CD4-positive, alpha-beta T cell (primary cell): ENCODE results near the gene FSHR. TPM values are rescaled to one million over a fixed set of nuclear protein-coding genes. Genes with fewer than 3 reads are reported as not detected.

Experiments
- ATAC-seq: fragments of 200-7000 bp; cut with Tn5 transposase; one replicate; pipeline ENCODE4 v1.10.0; 2022; ENCODE audit warnings: mild to moderate bottlenecking; ENCODE audit not compliant: poor library complexity
- CTCF ChIA-PET: fragments of 350-600 bp; sonication (Branson Sonifier 250); formaldehyde crosslinking; loops from one replicate; lab custom pipeline; 2021; ENCODE audit warnings: antibody characterized with exemption, inconsistent platforms; lab: Charles Lee
- POLR2A ChIA-PET: fragments of 350-600 bp; sonication (Branson Sonifier 250); formaldehyde crosslinking; loops from one replicate; lab custom pipeline; 2021; ENCODE audit warnings: antibody characterized with exemption, inconsistent platforms; lab: Charles Lee
- DNase-seq, 14 experiments: peaks; one replicate each; pipeline ENCODE4 v3.0.0-alpha.2; 2013 to 2020; ENCODE audit warnings: mixed read lengths in 2 of 14
- H3K27ac ChIP-seq, 2 donors: one replicate each; pipeline versions ENCODE4 v1.5.1 to v1.7.0; 2013; ENCODE audit warnings: low read length in 2 of 2, low read depth in 1 of 2, mild to moderate bottlenecking in 1 of 2
- H3K27me3 ChIP-seq, 2 experiments: 1 replicate in 1 of 2; 2 replicates in 1 of 2; pipeline versions ENCODE4 v1.6.1 to v1.7.0; 2013; ENCODE audit warnings: low read length in 2 of 2, control low read depth in 1 of 2, mild to moderate bottlenecking in 1 of 2, moderate library complexity in 1 of 2; ENCODE audit not compliant: insufficient read depth in 2 of 2, control insufficient read depth in 1 of 2
- H3K36me3 ChIP-seq: one replicate; pipeline ENCODE4 v1.6.1; 2013; ENCODE audit warnings: low read length, control low read depth; ENCODE audit not compliant: insufficient read depth
- H3K4me1 ChIP-seq: one replicate; pipeline ENCODE4 v1.6.1; 2013; ENCODE audit warnings: low read length, control low read depth; ENCODE audit not compliant: insufficient read depth
- H3K4me3 ChIP-seq: one replicate; pipeline ENCODE4 v1.5.1; 2013; ENCODE audit warnings: mild to moderate bottlenecking, low read length, moderate library complexity
- H3K9me3 ChIP-seq, 2 experiments: 1 replicate in 1 of 2; 2 replicates in 1 of 2; pipeline versions ENCODE4 v1.6.1 to v1.7.0; 2013; ENCODE audit warnings: low read length in 2 of 2, mild to moderate bottlenecking in 2 of 2, control low read depth in 1 of 2, moderate library complexity in 1 of 2; ENCODE audit not compliant: control insufficient read depth in 1 of 2, insufficient read depth in 1 of 2
- H3K27ac Mint-ChIP-seq: one replicate; pipeline ENCODE4 v1.8.0; 2020; ENCODE audit warnings: mixed read lengths
- H3K27me3 Mint-ChIP-seq: one replicate; pipeline ENCODE4 v1.8.0; 2021; ENCODE audit warnings: mixed read lengths
- H3K36me3 Mint-ChIP-seq: one replicate; pipeline ENCODE4 v1.8.0; 2021; ENCODE audit warnings: low read depth, mixed read lengths
- H3K4me1 Mint-ChIP-seq: one replicate; pipeline ENCODE4 v1.8.0; 2021; ENCODE audit warnings: low read depth, mixed read lengths
- H3K4me3 Mint-ChIP-seq: one replicate; pipeline ENCODE4 v1.8.0; 2020; ENCODE audit warnings: mild to moderate bottlenecking, mixed read lengths
- H3K9me3 Mint-ChIP-seq: one replicate; pipeline ENCODE4 v1.8.0; 2020; ENCODE audit warnings: mixed read lengths
- CTCF ChIP-seq: fragments of 200-600 bp; IDR thresholded peaks from one replicate; pipeline ENCODE4 v1.8.0; 2022; ENCODE audit warnings: antibody characterized with exemption, mild to moderate bottlenecking
- intact Hi-C, 2 experiments: fragments of 100-400 bp; cut with DNase I in 1 of 2; cut with micrococcal nuclease in 1 of 2; formaldehyde crosslinking; loops; one replicate each; pipeline versions ENCODE4 v1.15.1 to v1.9.0; 2023 to 2025; cut with DNase I, micrococcal nuclease
- total RNA-seq, 174 experiments: library from RNA in 2 of 174; stranded (reverse) in 2 of 174; gene quantifications; one replicate each; pipeline ENCODE4 v1.2.3 and lab custom pipeline; 2021 to 2026

FSHR gene
- total RNA-seq, 2 experiments from 2014 or later: not detected

GRCh38 chr2:48961009-48961408, 193.3 kb downstream of the FSHR start:
- DNase-seq: no peak

GRCh38 chr2:48954935-48955334, 199.4 kb downstream of the FSHR start:
- POLR2A ChIA-PET: no interaction called here
- no peaks in the 10 kb centered on the region for H3K27me3 ChIP-seq

More at GRCh38 chr2:48961009-48961408, 193.3 kb downstream of the FSHR start:
- intact Hi-C loops: no loop called here
- H3K36me3 ChIP-seq: no peaks in the 10 kb centered on the region
- TF ChIP-seq CTCF: no peak
- H3K9me3 Mint-ChIP-seq: no peaks in the 10 kb centered on the region
- H3K4me3 ChIP-seq: no peak overlapping the region
- H3K4me1 Mint-ChIP-seq: no peaks in the 10 kb centered on the region
- ATAC-seq: no peak
- H3K4me3 Mint-ChIP-seq: no peak overlapping the region
- ChIA-PET POLR2A (no interaction called here), CTCF (no interaction called here)
- no peaks in the 10 kb centered on the region for H3K27me3 ChIP-seq
- H3K9me3 ChIP-seq: no peaks in the 10 kb centered on the region
- H3K4me1 ChIP-seq: no peaks in the 10 kb centered on the region
- H3K27ac Mint-ChIP-seq: no peak overlapping the region
- H3K27me3 Mint-ChIP-seq: peaks cover 33% of the 10 kb centered on the region
- no peak overlapping the region for H3K27ac ChIP-seq
- no peaks in the 10 kb centered on the region for H3K36me3 Mint-ChIP-seq

GRCh38 chr2:48954311-48954710, 200.0 kb downstream of the FSHR start:
- H3K4me1 Mint-ChIP-seq: no peaks in the 10 kb centered on the region
- H3K4me1 ChIP-seq: no peaks in the 10 kb centered on the region
- peaks cover 9% of the 10 kb centered on the region for H3K27me3 Mint-ChIP-seq
- H3K36me3 ChIP-seq: no peaks in the 10 kb centered on the region
- H3K9me3 ChIP-seq: no peaks in the 10 kb centered on the region
- H3K27ac ChIP-seq: no peak overlapping the region
- no peak overlapping the region for H3K4me3 Mint-ChIP-seq
- TF ChIP-seq CTCF: no peak
- POLR2A ChIA-PET: no interaction called here
- no peak overlapping the region for H3K4me3 ChIP-seq
- no peaks in the 10 kb centered on the region for H3K27me3 ChIP-seq
- H3K9me3 Mint-ChIP-seq: no peaks in the 10 kb centered on the region
- H3K36me3 Mint-ChIP-seq: no peaks in the 10 kb centered on the region
- H3K27ac Mint-ChIP-seq: no peak overlapping the region
- DNase-seq: no peak
- no peak for ATAC-seq
- CTCF ChIA-PET: interaction anchor here (1.0 kb wide), 1 partner anchor 11 kb away, joined by 3 read pairs; no protein-coding TSS in a partner anchor
- intact Hi-C loops: no loop called here

More at GRCh38 chr2:48954935-48955334, 199.4 kb downstream of the FSHR start:
- CTCF ChIA-PET: no interaction called here
- Histone ChIP-seq H3K4me3 (no peak overlapping the region), H3K36me3 (no peaks in the 10 kb centered on the region), H3K27ac (no peak overlapping the region), H3K4me1 (no peaks in the 10 kb centered on the region), H3K9me3 (no peaks in the 10 kb centered on the region)
- H3K36me3 Mint-ChIP-seq: no peaks in the 10 kb centered on the region
- DNase-seq (no peak), ATAC-seq (no peak)
- no peaks in the 10 kb centered on the region for H3K4me1 Mint-ChIP-seq
- H3K27me3 Mint-ChIP-seq: peaks cover 15% of the 10 kb centered on the region
- intact Hi-C loops: no loop called here
- no peaks in the 10 kb centered on the region for H3K9me3 Mint-ChIP-seq
- no peak overlapping the region for H3K27ac Mint-ChIP-seq
- H3K4me3 Mint-ChIP-seq: no peak overlapping the region
- TF ChIP-seq CTCF: no peak
